ENCODE data around the gene DNMT1.

Gene DNMT1

DNA sequence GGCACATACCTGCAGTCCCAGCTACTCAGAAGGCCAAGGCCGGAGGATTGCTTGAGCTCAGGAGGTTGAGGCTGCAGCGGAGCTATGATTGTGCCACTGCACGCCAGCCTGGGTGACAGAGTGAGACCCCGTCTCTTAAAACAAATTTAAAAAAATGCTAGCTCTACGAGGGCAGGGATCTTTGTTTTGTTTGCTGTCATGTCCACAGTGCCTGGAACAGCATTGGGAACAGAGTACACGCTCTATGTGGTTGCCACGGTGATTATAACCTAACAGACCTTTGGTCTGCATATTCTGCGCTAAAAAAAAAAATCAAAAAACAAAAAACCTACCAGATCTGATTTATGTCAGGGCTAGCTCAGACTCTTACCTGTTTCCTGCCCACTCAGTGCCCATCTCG is 110.8 kb downstream of the DNMT1 start:
- H3K9ac ChIP-seq (ENCODE audit: low read depth, low read length): no peak overlapping the region
- H3K27ac ChIP-seq (ENCODE audit: low read depth, low read length): no peak overlapping the region
- H3K9me3 ChIP-seq (ENCODE audit: control insufficient read depth, insufficient read depth, low read length): no peaks in the 10 kb centered on the region
- H3K27me3 ChIP-seq (ENCODE audit: control insufficient read depth, insufficient read depth, low read length): no peaks in the 10 kb centered on the region
- H3K4me1 ChIP-seq (ENCODE audit: control insufficient read depth, insufficient read depth, low read length): peaks cover 3% of the 10 kb centered on the region; the same call in 1 of the 2 replicates
- H3K4me3 ChIP-seq (ENCODE audit: low read depth, low read length): no peak overlapping the region
- H3K36me3 ChIP-seq (ENCODE audit: control insufficient read depth, insufficient read depth, low read length): no peaks in the 10 kb centered on the region

Data from HUES48 (cell line).